Aorta (tissue), 5 donors: Measurements from ENCODE around the gene PTPMT1. TPM values are rescaled to one million over a fixed set of nuclear protein-coding genes. Genes with fewer than 3 reads are reported as not detected.

Experiments used
- ATAC-seq: fragments of 200-7000 bp; cut with Tn5 transposase; one replicate; pipeline ENCODE4 v1.9.1; 2022; ENCODE audit warnings: moderate library complexity; ENCODE audit not compliant: low FRiP score
- DNase-seq, 2 donors: peaks; one replicate each; pipeline ENCODE4 v3.0.0-alpha.2; 2020
- H3K27ac ChIP-seq, 2 donors: one replicate each; pipeline ENCODE4 v1.5.1; 2013; ENCODE audit warnings: low read length in 2 of 2, mild to moderate bottlenecking in 2 of 2, moderate library complexity in 2 of 2, control low read depth in 1 of 2, inconsistent platforms in 1 of 2, low read depth in 1 of 2
- H3K27me3 ChIP-seq, 2 donors: one replicate each; pipeline ENCODE4 v1.6.1; 2013; ENCODE audit warnings: control low read depth in 1 of 2, low read length in 1 of 2, mild to moderate bottlenecking in 1 of 2, moderate library complexity in 1 of 2; ENCODE audit not compliant: insufficient read depth in 2 of 2, control insufficient read depth in 1 of 2
- H3K36me3 ChIP-seq, 2 donors: one replicate each; pipeline ENCODE4 v1.6.1; 2013; ENCODE audit warnings: control low read depth in 1 of 2, low read length in 1 of 2, mild to moderate bottlenecking in 1 of 2; ENCODE audit not compliant: insufficient read depth in 2 of 2, control insufficient read depth in 1 of 2
- H3K4me1 ChIP-seq, 2 donors: one replicate each; pipeline ENCODE4 v1.6.1; 2013; ENCODE audit warnings: low read length in 2 of 2, control low read depth in 1 of 2, mild to moderate bottlenecking in 1 of 2, moderate library complexity in 1 of 2; ENCODE audit not compliant: insufficient read depth in 2 of 2, control insufficient read depth in 1 of 2
- H3K4me3 ChIP-seq, 2 donors: one replicate each; pipeline ENCODE4 v1.5.1; 2013; ENCODE audit warnings: low read length in 2 of 2, control low read depth in 1 of 2, mild to moderate bottlenecking in 1 of 2
- H3K9me3 ChIP-seq: one replicate; pipeline ENCODE4 v1.6.1; 2013; ENCODE audit warnings: mild to moderate bottlenecking, low read length; ENCODE audit not compliant: control insufficient read depth
- WGBS, 2 donors: extraction: QIAGEN DNeasy Blood & Tissue Kit; methylation state at CpG; one replicate each; pipeline ENCODE4 v1.1.7; 2013; 5-methylcytosine and 5-hydroxymethylcytosine counted together
- intact Hi-C, 2 donors: fragments of 100-400 bp; cut with DNase I; formaldehyde crosslinking; loops; one replicate each; pipeline versions ENCODE4 v1.14.2 to v1.15.0; 2022
- polyA plus RNA-seq, 2 donors: library from polyadenylated mRNA; stranded (reverse); fragments of 200-250 nt; gene quantifications; one replicate each; pipeline ENCODE4 v1.2.3, GENCODE V29; 2013
- total RNA-seq, 2 donors: library from RNA; stranded (reverse); fragmentation: NEBNext Ultra II Directional; extraction: Animal tissue kit (Norgen Biotek cat#: 25700); gene quantifications; one replicate each; pipeline ENCODE4 v1.2.1, GENCODE V29; 2021
- donor health status: healthy with polysubstance abuse.
- donor health status: Bipolar disorder and iron deficiency.
- donor health status: DM: no; HTN: no; CAD: no.
- donor health status: DM: no; HTN: no; CAD: no.
- donor health status: DM: yes; HTN: yes; CAD: no.

Gene PTPMT1
- total and polyA plus RNA-seq, 4 donors = 25.6 to 51.5 (median 36.0) TPM

GRCh38 chr11:47599902-47600301 lies 34.5 kb downstream of the PTPMT1 start:
- no peak overlapping the region for H3K4me3 ChIP-seq
- no peak overlapping the region for H3K27ac ChIP-seq
- no peaks in the 10 kb centered on the region for H3K9me3 ChIP-seq
- DNase-seq (peak in 1 of 2 donors; percentile 28), ATAC-seq (no peak)
- no peaks in the 10 kb centered on the region for H3K36me3 ChIP-seq
- intact Hi-C loops = no loop called here
- no peaks in the 10 kb centered on the region for H3K27me3 ChIP-seq
- H3K4me1 ChIP-seq = no peaks in the 10 kb centered on the region
- 71 to 79% methylated on average over 4 of the region's 4 CpGs for WGBS, 2 donors

DNA sequence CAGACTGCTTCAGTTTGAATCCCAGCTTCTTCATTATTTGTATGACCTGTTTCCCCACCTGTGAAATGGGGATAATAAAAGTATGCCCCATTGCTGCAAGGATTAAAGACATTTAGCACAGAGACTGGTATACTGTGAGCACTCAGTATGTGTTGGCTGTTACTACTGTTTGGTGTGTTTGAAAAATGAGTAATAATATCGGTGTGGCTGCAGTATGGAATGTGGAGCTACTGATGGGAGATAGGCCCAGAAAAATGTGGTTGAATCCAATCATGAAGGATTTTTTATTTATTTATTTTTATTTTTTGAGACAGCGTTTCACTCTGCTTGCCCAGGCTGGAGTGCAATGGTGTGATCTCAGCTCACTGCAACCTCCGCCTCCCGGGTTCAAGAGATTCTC lies 37.9 kb downstream of the PTPMT1 start:
- Histone ChIP-seq H3K27me3 (no peaks in the 10 kb centered on the region), H3K27ac (no peak overlapping the region), H3K4me1 (peaks cover 0 to 3% of the 10 kb centered on the region in 2 donors), H3K36me3 (no peaks in the 10 kb centered on the region), H3K4me3 (no peak overlapping the region), H3K9me3 (no peaks in the 10 kb centered on the region)
- ATAC-seq (no peak), DNase-seq (no peak)
- intact Hi-C loops = no loop called here
- WGBS, 2 donors = 62 to 71% methylated on average over 4 of the region's 4 CpGs

GRCh38 chr11:47605921-47606320 lies 40.5 kb downstream of the PTPMT1 start:
- H3K36me3 ChIP-seq = peaks cover 0 to 4% of the 10 kb centered on the region in 2 donors
- ATAC-seq (no peak), DNase-seq (no peak)
- peaks cover 0 to 3% of the 10 kb centered on the region in 2 donors for H3K4me1 ChIP-seq
- H3K4me3 ChIP-seq = no peak overlapping the region
- no peaks in the 10 kb centered on the region for H3K9me3 ChIP-seq
- 63 to 66% methylated on average over 3 of the region's 3 CpGs for WGBS, 2 donors
- H3K27me3 ChIP-seq = no peaks in the 10 kb centered on the region
- no peak overlapping the region for H3K27ac ChIP-seq
- intact Hi-C loops = no loop called here

DNA sequence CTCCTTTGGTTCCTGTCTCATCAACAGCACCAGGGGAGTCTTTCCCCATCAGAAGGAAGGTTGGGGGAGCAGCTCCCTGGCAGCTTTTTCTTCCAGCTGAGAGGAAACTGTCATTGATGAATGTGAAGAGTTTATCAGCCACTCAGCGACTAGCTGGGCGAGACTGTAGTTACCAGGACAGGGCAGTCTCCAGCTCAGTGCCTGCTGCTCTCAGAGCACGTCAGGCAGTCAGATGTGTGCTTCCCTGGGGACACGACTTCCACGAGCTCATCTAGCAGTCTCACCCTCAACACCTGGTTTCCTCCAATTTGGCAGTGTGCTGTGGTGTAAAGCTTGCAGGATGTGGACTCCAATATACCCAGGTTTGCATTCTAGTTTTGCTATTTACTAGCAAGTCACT lies 41.3 kb downstream of the PTPMT1 start:
- DNase-seq (no peak), ATAC-seq (no peak)
- Histone ChIP-seq H3K27ac (no peak overlapping the region), H3K4me1 (peaks cover 0 to 3% of the 10 kb centered on the region in 2 donors), H3K36me3 (peaks cover 0 to 4% of the 10 kb centered on the region in 2 donors), H3K4me3 (no peak overlapping the region), H3K9me3 (no peaks in the 10 kb centered on the region), H3K27me3 (no peaks in the 10 kb centered on the region)
- WGBS, 2 donors = 9 to 19% methylated on average over 5 of the region's 5 CpGs
- intact Hi-C loops = no loop called here

DNA sequence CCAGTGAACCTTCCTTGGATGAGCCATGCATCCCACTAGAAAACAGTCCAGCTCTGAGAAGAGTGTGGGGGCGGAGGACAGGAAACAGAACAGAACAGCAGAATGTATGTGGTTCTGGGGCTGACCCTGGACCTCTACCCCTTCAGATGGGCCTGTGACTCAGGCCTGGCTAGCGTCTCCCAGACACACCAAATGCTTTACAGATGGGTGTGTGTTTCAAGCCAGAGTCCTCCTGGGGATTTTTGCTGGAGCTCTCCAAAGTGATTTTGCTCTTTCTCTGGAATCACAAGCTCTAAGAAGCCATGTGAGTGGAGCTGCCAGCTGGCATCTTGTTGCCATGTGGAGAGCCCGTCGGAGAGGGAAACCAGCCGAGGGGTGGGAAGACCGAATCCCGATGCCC lies 42.0 kb downstream of the PTPMT1 start:
- Histone ChIP-seq H3K27me3 (no peaks in the 10 kb centered on the region), H3K4me3 (no peak overlapping the region), H3K9me3 (no peaks in the 10 kb centered on the region), H3K27ac (no peak overlapping the region), H3K4me1 (peaks cover 0 to 3% of the 10 kb centered on the region in 2 donors), H3K36me3 (peaks cover 0 to 4% of the 10 kb centered on the region in 2 donors)
- 7 to 9% methylated on average over 7 of the region's 7 CpGs for WGBS, 2 donors
- intact Hi-C loops = no loop called here
- peak; percentile 86 for ATAC-seq
- peak in 1 of 2 donors; percentile 77 for DNase-seq

DNA sequence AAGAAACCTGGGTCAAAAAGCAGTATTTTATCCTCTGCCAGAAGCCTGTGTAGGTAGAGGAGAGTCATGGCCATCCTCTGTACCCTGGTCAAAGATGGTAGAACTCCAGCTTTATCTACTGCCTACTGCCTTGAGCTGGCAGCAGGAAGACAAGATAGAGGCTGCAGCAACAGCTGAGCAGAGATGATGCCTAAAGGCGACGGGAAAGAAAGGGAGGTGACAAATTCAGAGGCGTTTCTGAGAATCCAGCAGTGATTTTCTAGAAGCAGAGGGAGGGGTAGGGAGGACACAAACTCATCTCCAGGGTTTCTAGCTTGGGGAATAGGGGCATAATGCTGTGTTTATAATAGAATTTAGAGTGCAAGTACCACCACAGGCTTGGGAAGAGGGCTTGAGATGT lies 44.3 kb downstream of the PTPMT1 start:
- H3K36me3 ChIP-seq = peaks cover 0 to 4% of the 10 kb centered on the region in 2 donors
- peaks cover 0 to 3% of the 10 kb centered on the region in 2 donors for H3K4me1 ChIP-seq
- no peak for ATAC-seq
- H3K4me3 ChIP-seq = no peak overlapping the region
- no peak for DNase-seq
- no peaks in the 10 kb centered on the region for H3K27me3 ChIP-seq
- no peaks in the 10 kb centered on the region for H3K9me3 ChIP-seq
- WGBS, 2 donors = 79 to 85% methylated on average over 3 of the region's 3 CpGs
- H3K27ac ChIP-seq = no peak overlapping the region
- intact Hi-C loops = no loop called here

GRCh38 chr11:47611348-47611794 lies 46.0 kb downstream of the PTPMT1 start:
- no peaks in the 10 kb centered on the region for H3K9me3 ChIP-seq
- H3K27ac ChIP-seq = no peak overlapping the region
- 78 to 80% methylated on average over 6 of the region's 6 CpGs for WGBS, 2 donors
- intact Hi-C loops = no loop called here
- ATAC-seq = no peak
- H3K36me3 ChIP-seq = peaks cover 0 to 4% of the 10 kb centered on the region in 2 donors
- H3K4me3 ChIP-seq = no peak overlapping the region
- H3K4me1 ChIP-seq = peaks cover 0 to 3% of the 10 kb centered on the region in 2 donors
- H3K27me3 ChIP-seq = no peaks in the 10 kb centered on the region
- no peak for DNase-seq

GRCh38 chr11:47615249-47615648 lies 49.9 kb downstream of the PTPMT1 start:
- no peak for DNase-seq
- no peaks in the 10 kb centered on the region for H3K27me3 ChIP-seq
- intact Hi-C loops = no loop called here
- no peak overlapping the region for H3K27ac ChIP-seq
- no peaks in the 10 kb centered on the region for H3K36me3 ChIP-seq
- ATAC-seq = no peak
- no peaks in the 10 kb centered on the region for H3K4me1 ChIP-seq
- no peaks in the 10 kb centered on the region for H3K9me3 ChIP-seq
- no peak overlapping the region for H3K4me3 ChIP-seq

- intact Hi-C loops = no loop called here
- Histone ChIP-seq H3K36me3 (no peaks in the 10 kb centered on the region), H3K4me1 (no peaks in the 10 kb centered on the region), H3K9me3 (no peaks in the 10 kb centered on the region), H3K27me3 (no peaks in the 10 kb centered on the region), H3K4me3 (no peak overlapping the region), H3K27ac (no peak overlapping the region)
- peak; percentile 85 for ATAC-seq
- DNase-seq = no peak
- 85 to 86% methylated on average over 10 of the region's 10 CpGs for WGBS, 2 donors
These were observed 51.5 kb downstream of the PTPMT1 start for GRCh38 chr11:47616726-47617416.
